K562 (cell line): ENCODE measurements around the gene ODAPH. TPM values are rescaled to one million over a fixed set of nuclear protein-coding genes. Genes with fewer than 3 reads are reported as not detected.

Experiments
- CAMTA2 ChIP-seq: fragments of 250-450 bp; sonication (Bioruptor Pico); conservative IDR thresholded peaks from 2 replicates; pipeline ENCODE4 v1.5.1; 2022
- CHCHD3 ChIP-seq: fragments of 250-450 bp; sonication (Bioruptor Pico); IDR thresholded peaks from 2 replicates; pipeline ENCODE4 v2.1.2; 2022; ENCODE audit warnings: mild to moderate bottlenecking
- EGR1 ChIP-seq: fragments of 450-650 bp; conservative IDR thresholded peaks from 2 replicates; pipeline ENCODE4 v1.6.1; 2017; ENCODE audit warnings: mild to moderate bottlenecking
- ELF4 ChIP-seq: fragments of 450-650 bp; formaldehyde crosslinking; IDR thresholded peaks from 2 replicates; pipeline ENCODE4 v1.4.0; 2022; ENCODE audit warnings: missing genetic modification characterization
- HCFC1 ChIP-seq: IDR thresholded peaks from 2 replicates; pipeline ENCODE4 v1.6.1; 2012; ENCODE audit warnings: low read depth, low read length, improper control_type of control experiment
- HDGF ChIP-seq: fragments of 450-650 bp; IDR thresholded peaks from 2 replicates; pipeline ENCODE4 v1.6.1; 2016
- RBM14 ChIP-seq: fragments of 200-400 bp; formaldehyde crosslinking; IDR thresholded peaks from 2 replicates; pipeline ENCODE4 v1.6.1; 2018; ENCODE audit warnings: low read depth, mild to moderate bottlenecking, low read length, moderate library complexity, borderline replicate concordance; ENCODE audit not compliant: insufficient read depth
- RBM39 ChIP-seq: fragments of 200-400 bp; formaldehyde crosslinking; optimal IDR thresholded peaks from 2 replicates; pipeline ENCODE3; 2018; ENCODE audit warnings: low read depth, low read length
- SAFB2 ChIP-seq: fragments of 200-400 bp; formaldehyde crosslinking; IDR thresholded peaks from 2 replicates; pipeline ENCODE4 v1.6.1; 2018; ENCODE audit warnings: borderline replicate concordance, low read length, low read depth, moderate library complexity; ENCODE audit not compliant: severe bottlenecking
- TBP ChIP-seq: optimal IDR thresholded peaks from 2 replicates; pipeline ENCODE3; 2011; ENCODE audit warnings: low read depth, low read length, improper control_type of control experiment
- TEAD4 ChIP-seq, 2 experiments: sonication (generic) in 1 of 2; formaldehyde crosslinking in 1 of 2; IDR thresholded peaks; 2 replicates each; pipeline versions ENCODE4 v1.6.1 to v1.8.0; 2012 to 2022; ENCODE audit warnings: borderline replicate concordance in 1 of 2, inconsistent platforms in 1 of 2, low read length in 1 of 2, mild to moderate bottlenecking in 1 of 2, missing genetic modification reagents in 1 of 2
- TRIM28 ChIP-seq: fragments of 450-650 bp; IDR thresholded peaks from 2 replicates; pipeline ENCODE4 v1.6.1; 2017
- ZKSCAN8 ChIP-seq: fragments of 200-800 bp; sonication (Bioruptor generic); IDR thresholded peaks from 2 replicates; pipeline ENCODE4 v1.6.1; 2016; ENCODE audit warnings: missing genetic modification characterization, missing compliant biosample characterization
- polyA plus RNA-seq, 8 experiments: library from polyadenylated mRNA; depleted of rRNA in 4 of 8; stranded (reverse) in 5 of 8; unstranded in 3 of 8; fragments of >200 nt; fragmentation: Nextera tagmentation in 2 of 8; fragmentation: Illumina TruSeq in 1 of 8; extraction: Ambion mirVana in 2 of 8; extraction: Trizol in 1 of 8; gene quantifications; 2 replicates each; pipeline versions ENCODE4 v1.2.1 to v1.2.3, GENCODE V29; 2011 to 2014; ENCODE audit warnings: inconsistent platforms in 1 of 8, missing spikeins in 1 of 8
- total RNA-seq, 7 experiments: library from RNA; depleted of rRNA in 6 of 7; stranded (reverse); fragments of >200 nt in 6 of 7; fragmentation: Illumina TruSeq in 2 of 7; extraction: Trizol in 2 of 7; gene quantifications; 2 replicates each; pipeline versions ENCODE4 v1.2.1 to v1.2.3, GENCODE V29; 2011 to 2021; ENCODE audit warnings: low replicate concordance in 1 of 7
- TF ChIP-seq, protein P1 (sequence below), 2 experiments: fragments of 450-650 bp; IDR thresholded peaks; 2 replicates each; pipeline ENCODE4 v1.6.1; 2016
- TF ChIP-seq, protein P2 (sequence below): fragments of 450-650 bp; IDR thresholded peaks from 2 replicates; pipeline ENCODE4 v1.6.1; 2014; ENCODE audit warnings: low read depth, mild to moderate bottlenecking, moderate library complexity, borderline replicate concordance
- TF ChIP-seq, protein P3 (sequence below): fragments of 250-450 bp; sonication (Bioruptor Pico); IDR thresholded peaks from 2 replicates; pipeline ENCODE4 v1.4.0; 2020
- TF ChIP-seq, protein P4 (sequence below): sonication (generic); formaldehyde crosslinking; IDR thresholded peaks from 2 replicates; pipeline ENCODE4 v1.8.0; 2023; ENCODE audit warnings: mild to moderate bottlenecking, missing genetic modification reagents

Gene ODAPH
- total and polyA plus RNA-seq, 9 of the 15 experiments (the other 6 are each of a cell fraction or from before 2014, with no cell fraction given), result not detected

DNA sequence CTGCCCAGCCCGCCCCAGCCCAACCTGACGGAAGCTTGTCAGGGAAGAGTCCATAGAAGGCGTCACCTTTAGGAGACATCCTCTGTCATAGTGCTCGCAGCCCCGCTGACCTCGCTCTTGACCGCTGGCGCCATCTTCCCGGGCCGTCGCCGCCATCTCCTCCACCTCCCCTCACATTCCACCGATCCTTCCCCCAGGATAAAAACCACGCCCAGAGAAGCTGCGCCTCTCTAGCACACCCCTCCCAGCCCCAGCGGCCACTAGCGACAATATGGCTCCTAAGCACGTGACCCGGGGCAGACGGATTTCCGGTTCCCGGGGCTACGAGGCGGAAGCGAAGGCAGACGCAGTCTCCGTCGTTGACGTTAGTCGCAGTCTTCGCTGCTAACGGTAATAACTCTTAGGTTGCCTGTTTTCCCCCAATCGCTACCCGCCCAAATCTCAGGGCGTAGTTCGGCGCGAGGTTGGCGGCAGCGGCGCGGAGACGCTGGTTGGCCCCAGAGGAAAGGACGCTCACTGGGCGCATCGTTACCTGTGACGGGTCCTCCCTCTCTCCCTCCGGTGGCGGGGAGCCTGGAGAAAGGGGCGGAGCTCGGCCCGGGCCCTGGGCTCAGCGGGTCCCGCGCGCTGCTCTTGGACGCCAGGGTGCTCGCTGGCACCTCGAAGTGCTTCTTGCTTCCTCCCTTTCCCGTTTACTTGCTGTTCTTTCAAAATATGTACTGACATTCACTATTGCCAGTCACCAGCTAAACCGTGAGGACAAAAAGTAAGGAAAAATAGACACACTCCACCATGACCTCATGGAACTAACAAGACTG, 41.5 kb upstream of the ODAPH start, which contains the start of the genes RCHY1 and THAP6 (continued):
- TF ChIP-seq CHCHD3 (CRISPR knock-in tag) (no peak), CAMTA2 (CRISPR knock-in tag) (0 out of 2 replicates have a peak, but pooled peaks have one; percentile 26), TRIM28 (0 out of 2 replicates have a peak, but pooled peaks have one; percentile 14), SAFB2 (no peak), RBM39 (peak; percentile 64), HCFC1 (peak; percentile 90), HDGF (peak; percentile 62; the same call in 1 of the 2 replicates), TEAD4 (IDR thresholded peaks at IDR 0.05; ENCODE audit: low read length) (peak; percentile 88), TEAD4 (CRISPR knock-in tag; IDR thresholded peaks at IDR 0.05; ENCODE audit: borderline replicate concordance) (no peak), EGR1 (no peak), ZKSCAN8 (CRISPR knock-in tag) (no peak), ELF4 (CRISPR knock-in tag) (peak; percentile 72; the same call in 1 of the 2 replicates), RBM14 (no peak), TBP (peak; percentile 88)
- TF ChIP-seq, protein P1, sequence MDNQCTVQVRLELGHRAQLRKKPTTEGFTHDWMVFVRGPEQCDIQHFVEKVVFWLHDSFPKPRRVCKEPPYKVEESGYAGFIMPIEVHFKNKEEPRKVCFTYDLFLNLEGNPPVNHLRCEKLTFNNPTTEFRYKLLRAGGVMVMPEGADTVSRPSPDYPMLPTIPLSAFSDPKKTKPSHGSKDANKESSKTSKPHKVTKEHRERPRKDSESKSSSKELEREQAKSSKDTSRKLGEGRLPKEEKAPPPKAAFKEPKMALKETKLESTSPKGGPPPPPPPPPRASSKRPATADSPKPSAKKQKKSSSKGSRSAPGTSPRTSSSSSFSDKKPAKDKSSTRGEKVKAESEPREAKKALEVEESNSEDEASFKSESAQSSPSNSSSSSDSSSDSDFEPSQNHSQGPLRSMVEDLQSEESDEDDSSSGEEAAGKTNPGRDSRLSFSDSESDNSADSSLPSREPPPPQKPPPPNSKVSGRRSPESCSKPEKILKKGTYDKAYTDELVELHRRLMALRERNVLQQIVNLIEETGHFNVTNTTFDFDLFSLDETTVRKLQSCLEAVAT (IDR thresholded peaks at IDR 0.05), result peak in 1 of 2 experiments; percentile 81; a peak in 2 of 4 replicates
- TF ChIP-seq, protein P2, sequence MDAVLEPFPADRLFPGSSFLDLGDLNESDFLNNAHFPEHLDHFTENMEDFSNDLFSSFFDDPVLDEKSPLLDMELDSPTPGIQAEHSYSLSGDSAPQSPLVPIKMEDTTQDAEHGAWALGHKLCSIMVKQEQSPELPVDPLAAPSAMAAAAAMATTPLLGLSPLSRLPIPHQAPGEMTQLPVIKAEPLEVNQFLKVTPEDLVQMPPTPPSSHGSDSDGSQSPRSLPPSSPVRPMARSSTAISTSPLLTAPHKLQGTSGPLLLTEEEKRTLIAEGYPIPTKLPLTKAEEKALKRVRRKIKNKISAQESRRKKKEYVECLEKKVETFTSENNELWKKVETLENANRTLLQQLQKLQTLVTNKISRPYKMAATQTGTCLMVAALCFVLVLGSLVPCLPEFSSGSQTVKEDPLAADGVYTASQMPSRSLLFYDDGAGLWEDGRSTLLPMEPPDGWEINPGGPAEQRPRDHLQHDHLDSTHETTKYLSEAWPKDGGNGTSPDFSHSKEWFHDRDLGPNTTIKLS, result peak; percentile 75; the same call in 1 of the 2 replicates
- TF ChIP-seq, protein P3, sequence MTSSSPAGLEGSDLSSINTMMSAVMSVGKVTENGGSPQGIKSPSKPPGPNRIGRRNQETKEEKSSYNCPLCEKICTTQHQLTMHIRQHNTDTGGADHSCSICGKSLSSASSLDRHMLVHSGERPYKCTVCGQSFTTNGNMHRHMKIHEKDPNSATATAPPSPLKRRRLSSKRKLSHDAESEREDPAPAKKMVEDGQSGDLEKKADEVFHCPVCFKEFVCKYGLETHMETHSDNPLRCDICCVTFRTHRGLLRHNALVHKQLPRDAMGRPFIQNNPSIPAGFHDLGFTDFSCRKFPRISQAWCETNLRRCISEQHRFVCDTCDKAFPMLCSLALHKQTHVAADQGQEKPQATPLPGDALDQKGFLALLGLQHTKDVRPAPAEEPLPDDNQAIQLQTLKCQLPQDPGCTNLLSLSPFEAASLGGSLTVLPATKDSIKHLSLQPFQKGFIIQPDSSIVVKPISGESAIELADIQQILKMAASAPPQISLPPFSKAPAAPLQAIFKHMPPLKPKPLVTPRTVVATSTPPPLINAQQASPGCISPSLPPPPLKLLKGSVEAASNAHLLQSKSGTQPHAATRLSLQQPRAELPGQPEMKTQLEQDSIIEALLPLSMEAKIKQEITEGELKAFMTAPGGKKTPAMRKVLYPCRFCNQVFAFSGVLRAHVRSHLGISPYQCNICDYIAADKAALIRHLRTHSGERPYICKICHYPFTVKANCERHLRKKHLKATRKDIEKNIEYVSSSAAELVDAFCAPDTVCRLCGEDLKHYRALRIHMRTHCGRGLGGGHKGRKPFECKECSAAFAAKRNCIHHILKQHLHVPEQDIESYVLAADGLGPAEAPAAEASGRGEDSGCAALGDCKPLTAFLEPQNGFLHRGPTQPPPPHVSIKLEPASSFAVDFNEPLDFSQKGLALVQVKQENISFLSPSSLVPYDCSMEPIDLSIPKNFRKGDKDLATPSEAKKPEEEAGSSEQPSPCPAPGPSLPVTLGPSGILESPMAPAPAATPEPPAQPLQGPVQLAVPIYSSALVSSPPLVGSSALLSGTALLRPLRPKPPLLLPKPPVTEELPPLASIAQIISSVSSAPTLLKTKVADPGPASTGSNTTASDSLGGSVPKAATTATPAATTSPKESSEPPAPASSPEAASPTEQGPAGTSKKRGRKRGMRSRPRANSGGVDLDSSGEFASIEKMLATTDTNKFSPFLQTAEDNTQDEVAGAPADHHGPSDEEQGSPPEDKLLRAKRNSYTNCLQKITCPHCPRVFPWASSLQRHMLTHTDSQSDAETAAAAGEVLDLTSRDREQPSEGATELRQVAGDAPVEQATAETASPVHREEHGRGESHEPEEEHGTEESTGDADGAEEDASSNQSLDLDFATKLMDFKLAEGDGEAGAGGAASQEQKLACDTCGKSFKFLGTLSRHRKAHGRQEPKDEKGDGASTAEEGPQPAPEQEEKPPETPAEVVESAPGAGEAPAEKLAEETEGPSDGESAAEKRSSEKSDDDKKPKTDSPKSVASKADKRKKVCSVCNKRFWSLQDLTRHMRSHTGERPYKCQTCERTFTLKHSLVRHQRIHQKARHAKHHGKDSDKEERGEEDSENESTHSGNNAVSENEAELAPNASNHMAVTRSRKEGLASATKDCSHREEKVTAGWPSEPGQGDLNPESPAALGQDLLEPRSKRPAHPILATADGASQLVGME (CRISPR knock-in tag), result peak; percentile 17; the same call in 1 of the 2 replicates
- TF ChIP-seq, protein P4, sequence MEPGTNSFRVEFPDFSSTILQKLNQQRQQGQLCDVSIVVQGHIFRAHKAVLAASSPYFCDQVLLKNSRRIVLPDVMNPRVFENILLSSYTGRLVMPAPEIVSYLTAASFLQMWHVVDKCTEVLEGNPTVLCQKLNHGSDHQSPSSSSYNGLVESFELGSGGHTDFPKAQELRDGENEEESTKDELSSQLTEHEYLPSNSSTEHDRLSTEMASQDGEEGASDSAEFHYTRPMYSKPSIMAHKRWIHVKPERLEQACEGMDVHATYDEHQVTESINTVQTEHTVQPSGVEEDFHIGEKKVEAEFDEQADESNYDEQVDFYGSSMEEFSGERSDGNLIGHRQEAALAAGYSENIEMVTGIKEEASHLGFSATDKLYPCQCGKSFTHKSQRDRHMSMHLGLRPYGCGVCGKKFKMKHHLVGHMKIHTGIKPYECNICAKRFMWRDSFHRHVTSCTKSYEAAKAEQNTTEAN, result 0 out of 2 replicates have a peak, but pooled peaks have one; percentile 7
